ENCODE results near the gene NPSR1. TPM values are rescaled to one million over a fixed set of nuclear protein-coding genes. Genes with fewer than 3 reads are reported as not detected.

The NPSR1 gene
- total RNA-seq, 3 donors from 2014 or later (not counting 1 experiment from before 2014, with no cell fraction given) = not detected

- intact Hi-C loops (cut with micrococcal nuclease) = no loop called here
- no peaks in the 10 kb centered on the region for H3K4me1 Mint-ChIP-seq
- DNase-seq = no peak
- Histone ChIP-seq H3K27ac (ENCODE audit: low read length) (no peak overlapping the region), H3K27me3 (ENCODE audit: control insufficient read depth, insufficient read depth, low read length) (no peaks in the 10 kb centered on the region), H3K4me3 (ENCODE audit: low read length) (no peak overlapping the region), H3K36me3 (ENCODE audit: control insufficient read depth, insufficient read depth, low read length) (no peaks in the 10 kb centered on the region), H3K4me1 (ENCODE audit: control insufficient read depth, insufficient read depth, low read length) (no peaks in the 10 kb centered on the region), H3K9me3 (ENCODE audit: control insufficient read depth, insufficient read depth, low read length) (no peaks in the 10 kb centered on the region)
- 82% methylated on average over 6 of the region's 8 CpGs for WGBS (ENCODE audit: insufficient coverage)
- H3K27ac Mint-ChIP-seq = no peak overlapping the region
- TF ChIP-seq, protein P1, sequence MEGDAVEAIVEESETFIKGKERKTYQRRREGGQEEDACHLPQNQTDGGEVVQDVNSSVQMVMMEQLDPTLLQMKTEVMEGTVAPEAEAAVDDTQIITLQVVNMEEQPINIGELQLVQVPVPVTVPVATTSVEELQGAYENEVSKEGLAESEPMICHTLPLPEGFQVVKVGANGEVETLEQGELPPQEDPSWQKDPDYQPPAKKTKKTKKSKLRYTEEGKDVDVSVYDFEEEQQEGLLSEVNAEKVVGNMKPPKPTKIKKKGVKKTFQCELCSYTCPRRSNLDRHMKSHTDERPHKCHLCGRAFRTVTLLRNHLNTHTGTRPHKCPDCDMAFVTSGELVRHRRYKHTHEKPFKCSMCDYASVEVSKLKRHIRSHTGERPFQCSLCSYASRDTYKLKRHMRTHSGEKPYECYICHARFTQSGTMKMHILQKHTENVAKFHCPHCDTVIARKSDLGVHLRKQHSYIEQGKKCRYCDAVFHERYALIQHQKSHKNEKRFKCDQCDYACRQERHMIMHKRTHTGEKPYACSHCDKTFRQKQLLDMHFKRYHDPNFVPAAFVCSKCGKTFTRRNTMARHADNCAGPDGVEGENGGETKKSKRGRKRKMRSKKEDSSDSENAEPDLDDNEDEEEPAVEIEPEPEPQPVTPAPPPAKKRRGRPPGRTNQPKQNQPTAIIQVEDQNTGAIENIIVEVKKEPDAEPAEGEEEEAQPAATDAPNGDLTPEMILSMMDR (IDR thresholded peaks at IDR 0.05) = no peak
- no peak overlapping the region for H3K4me3 Mint-ChIP-seq
- H3K27me3 Mint-ChIP-seq (ENCODE audit: low read depth in 2 of 2) = peaks cover 10 to 13% of the 10 kb centered on the region in 2 donors
- ATAC-seq = no peak
- H3K9me3 Mint-ChIP-seq = no peaks in the 10 kb centered on the region
- H3K36me3 Mint-ChIP-seq = no peaks in the 10 kb centered on the region
Measured at GRCh38 chr7:34662058-34662708, 4.2 kb downstream of the NPSR1 start.

- H3K27me3 ChIP-seq (ENCODE audit: control insufficient read depth, insufficient read depth, low read length) = no peaks in the 10 kb centered on the region
- H3K4me1 Mint-ChIP-seq = no peaks in the 10 kb centered on the region
- TF ChIP-seq, protein P1 (IDR thresholded peaks at IDR 0.05) = no peak
- H3K27ac ChIP-seq (ENCODE audit: low read length) = no peak overlapping the region
- intact Hi-C loops (cut with micrococcal nuclease) = no loop called here
- peaks cover 10 to 12% of the 10 kb centered on the region in 2 donors for H3K27me3 Mint-ChIP-seq (ENCODE audit: low read depth in 2 of 2)
- no peak overlapping the region for H3K4me3 Mint-ChIP-seq
- H3K4me1 ChIP-seq (ENCODE audit: control insufficient read depth, insufficient read depth, low read length) = no peaks in the 10 kb centered on the region
- no peak overlapping the region for H3K27ac Mint-ChIP-seq
- H3K36me3 Mint-ChIP-seq = no peaks in the 10 kb centered on the region
- ATAC-seq (no peak), DNase-seq (no peak)
- no peaks in the 10 kb centered on the region for H3K9me3 ChIP-seq (ENCODE audit: control insufficient read depth, insufficient read depth, low read length)
- H3K4me3 ChIP-seq (ENCODE audit: low read length) = no peak overlapping the region
- no peaks in the 10 kb centered on the region for H3K36me3 ChIP-seq (ENCODE audit: control insufficient read depth, insufficient read depth, low read length)
- no peaks in the 10 kb centered on the region for H3K9me3 Mint-ChIP-seq
Measured at GRCh38 chr7:34664755-34665154, 6.7 kb downstream of the NPSR1 start.

DNA sequence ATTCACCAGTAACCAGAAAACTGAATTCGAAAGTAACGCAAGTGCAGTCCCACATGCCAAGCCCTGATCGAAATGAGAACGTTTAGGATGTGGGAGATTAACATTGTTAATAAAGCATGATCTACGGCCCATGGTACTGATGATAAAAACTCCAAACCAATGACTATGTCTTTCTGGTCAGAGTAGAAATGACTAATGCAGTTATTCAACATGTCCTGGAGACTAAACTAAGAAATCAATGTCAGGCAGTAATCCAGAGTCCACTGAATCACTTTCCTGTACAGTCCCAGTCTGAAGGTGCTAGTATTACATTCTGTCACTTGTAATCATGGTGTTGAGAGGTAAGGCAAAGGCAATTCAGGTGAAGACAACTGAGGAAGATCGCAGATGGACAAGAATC, 14.4 kb downstream of the NPSR1 start:
- intact Hi-C loops (cut with micrococcal nuclease) = no loop called here
- TF ChIP-seq, protein P1 (IDR thresholded peaks at IDR 0.05) = no peak
- no peak overlapping the region for H3K4me3 ChIP-seq (ENCODE audit: low read length)
- Mint-ChIP-seq H3K9me3 (no peaks in the 10 kb centered on the region), H3K27ac (no peak overlapping the region), H3K27me3 (ENCODE audit: low read depth in 2 of 2) (no peaks in the 10 kb centered on the region), H3K36me3 (no peaks in the 10 kb centered on the region), H3K4me3 (no peak overlapping the region), H3K4me1 (no peaks in the 10 kb centered on the region)
- DNase-seq = no peak
- no peaks in the 10 kb centered on the region for H3K9me3 ChIP-seq (ENCODE audit: control insufficient read depth, insufficient read depth, low read length)
- H3K4me1 ChIP-seq (ENCODE audit: control insufficient read depth, insufficient read depth, low read length) = no peaks in the 10 kb centered on the region
- WGBS (ENCODE audit: insufficient coverage) = 88% methylated on average over 6 of the region's 6 CpGs
- H3K27ac ChIP-seq (ENCODE audit: low read length) = no peak overlapping the region
- ATAC-seq = no peak
- H3K36me3 ChIP-seq (ENCODE audit: control insufficient read depth, insufficient read depth, low read length) = no peaks in the 10 kb centered on the region
- no peaks in the 10 kb centered on the region for H3K27me3 ChIP-seq (ENCODE audit: control insufficient read depth, insufficient read depth, low read length)

DNA sequence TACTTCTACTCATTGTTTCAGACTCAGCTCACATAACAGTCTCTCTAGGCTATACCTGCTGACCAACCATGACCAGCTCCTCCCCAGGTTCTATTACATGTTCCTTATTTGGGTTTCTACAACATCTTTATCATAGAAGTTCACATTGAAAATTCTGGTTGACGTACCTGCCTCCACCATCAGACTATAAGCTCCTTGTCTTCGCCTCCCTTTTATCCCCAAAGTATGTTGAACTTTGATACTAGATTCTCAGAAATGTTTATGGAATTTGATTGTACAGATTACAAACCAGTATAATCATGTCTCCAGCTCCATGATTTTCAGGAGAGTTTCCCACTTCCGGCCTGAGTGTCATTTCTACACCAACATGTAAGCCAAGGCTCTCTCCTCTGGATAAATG, 15.0 kb downstream of the NPSR1 start:
- no peak overlapping the region for H3K27ac ChIP-seq (ENCODE audit: low read length)
- H3K4me3 Mint-ChIP-seq = no peak overlapping the region
- DNase-seq (no peak), ATAC-seq (no peak)
- H3K27me3 Mint-ChIP-seq (ENCODE audit: low read depth in 2 of 2) = no peaks in the 10 kb centered on the region
- no peaks in the 10 kb centered on the region for H3K9me3 Mint-ChIP-seq
- no peaks in the 10 kb centered on the region for H3K36me3 ChIP-seq (ENCODE audit: control insufficient read depth, insufficient read depth, low read length)
- H3K27me3 ChIP-seq (ENCODE audit: control insufficient read depth, insufficient read depth, low read length) = no peaks in the 10 kb centered on the region
- no peak overlapping the region for H3K4me3 ChIP-seq (ENCODE audit: low read length)
- H3K4me1 Mint-ChIP-seq = no peaks in the 10 kb centered on the region
- H3K4me1 ChIP-seq (ENCODE audit: control insufficient read depth, insufficient read depth, low read length) = no peaks in the 10 kb centered on the region
- TF ChIP-seq, protein P1 (IDR thresholded peaks at IDR 0.05) = no peak
- H3K36me3 Mint-ChIP-seq = no peaks in the 10 kb centered on the region
- intact Hi-C loops (cut with micrococcal nuclease) = no loop called here
- WGBS (ENCODE audit: insufficient coverage) = 82% methylated on average over 3 of the region's 3 CpGs
- H3K9me3 ChIP-seq (ENCODE audit: control insufficient read depth, insufficient read depth, low read length) = no peaks in the 10 kb centered on the region
- H3K27ac Mint-ChIP-seq = no peak overlapping the region
